HG02852 (cell line): ENCODE results near the gene MAP1A.

Experiments
- ATAC-seq: cut with Tn5 transposase; IDR thresholded peaks from one replicate; pipeline ENCODE4 v1.9.1; 2021; ENCODE audit warnings: mild to moderate bottlenecking, moderate library complexity; ENCODE audit not compliant: unreplicated experiment

The MAP1A gene

GRCh38 chr15:43510200-43511011, 7.0 kb upstream of the MAP1A start:
- peak; percentile 96 for ATAC-seq

DNA sequence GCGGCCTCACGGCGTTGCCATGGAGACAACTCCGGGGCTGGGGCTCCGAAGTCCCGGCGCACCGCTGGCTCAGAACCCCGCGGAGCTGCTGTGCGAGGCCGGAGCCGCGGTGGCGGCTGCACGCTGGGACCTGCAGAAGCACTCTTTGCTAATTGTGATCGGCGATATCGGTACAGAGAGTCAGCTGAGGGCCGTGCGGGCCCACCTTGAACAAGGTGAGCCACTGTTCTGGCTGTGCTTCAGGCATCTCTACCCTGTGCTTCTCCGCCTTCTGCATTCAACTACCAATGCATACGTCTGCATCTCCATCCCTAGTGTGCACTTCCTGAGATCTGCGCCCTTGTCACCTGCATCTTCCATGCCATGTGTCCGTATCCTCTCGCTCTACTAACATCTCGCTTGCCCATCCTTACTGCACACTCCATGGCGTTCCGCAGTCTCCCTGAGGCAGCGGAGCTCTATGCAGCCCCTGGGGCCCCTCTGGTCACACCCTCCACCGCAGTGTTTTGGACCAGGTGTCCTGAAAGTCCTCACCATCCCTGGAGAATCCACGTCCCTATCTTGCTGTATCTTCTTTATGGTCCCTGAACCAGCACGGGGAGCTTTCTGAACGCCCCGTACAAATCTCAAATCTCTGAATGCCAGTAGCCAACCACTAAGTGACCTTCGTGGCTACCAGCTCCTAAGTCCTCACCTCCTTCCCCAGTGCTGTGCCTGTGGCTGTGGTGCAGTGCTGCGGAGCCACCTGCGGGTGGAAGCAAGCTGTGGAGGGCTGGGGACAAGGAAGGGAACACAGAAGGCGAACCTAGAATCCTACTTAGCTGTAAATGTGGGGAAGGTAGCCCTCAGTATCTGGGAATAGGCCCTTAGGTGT, 6.2 kb upstream of the MAP1A start:
- ATAC-seq, result no peak

- ATAC-seq, result no peak
These were observed 3.9 kb upstream of the MAP1A start for GRCh38 chr15:43513550-43513949.

DNA sequence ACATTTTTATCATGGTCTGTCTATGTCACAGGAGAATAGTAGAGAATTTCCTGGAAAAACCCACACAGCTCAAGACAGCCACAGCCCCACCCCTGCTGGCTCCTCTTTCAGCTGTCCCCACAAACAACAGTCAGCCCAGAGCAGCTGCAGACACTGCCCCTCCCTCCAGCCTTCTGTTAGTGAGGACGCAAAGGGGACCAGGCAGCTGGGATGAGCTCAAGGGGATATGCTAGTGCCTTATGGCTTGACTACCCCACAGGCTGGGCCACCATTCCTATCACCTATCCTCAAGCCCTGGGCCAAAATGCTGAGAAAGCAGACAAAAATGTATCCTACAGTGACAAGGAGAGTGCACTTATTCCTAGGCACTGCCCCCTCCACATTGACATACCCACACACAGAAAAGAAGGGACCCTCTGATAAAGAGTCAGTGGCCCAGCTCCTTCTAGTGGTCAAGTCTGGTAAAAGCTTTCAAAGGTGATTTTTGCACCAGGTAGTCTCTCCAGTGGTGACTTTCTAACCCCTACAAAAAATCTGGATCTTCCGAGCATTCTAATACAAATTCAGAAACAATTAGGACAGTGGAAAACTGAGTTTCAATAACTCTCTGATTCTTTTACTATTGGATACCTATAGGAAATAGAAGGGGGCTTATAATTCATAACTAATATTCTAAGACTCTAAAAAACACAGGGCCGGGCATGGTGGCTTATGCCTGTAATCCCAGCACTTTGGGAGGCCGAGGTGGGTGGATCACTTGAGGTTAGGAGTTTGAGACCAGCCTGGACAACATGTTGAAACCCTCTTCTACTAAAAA, 3.0 kb upstream of the MAP1A start:
- no peak for ATAC-seq

GRCh38 chr15:43515741-43516140, 1.7 kb upstream of the MAP1A start:
- no peak for ATAC-seq

- no peak for ATAC-seq
These were observed 1.2 kb upstream of the MAP1A start for GRCh38 chr15:43516185-43516584.

GRCh38 chr15:43516801-43517353, 531 bp upstream of the MAP1A start:
- ATAC-seq, result no peak

- no peak for ATAC-seq
These were observed 871 bp downstream of the MAP1A start for GRCh38 chr15:43518197-43518761.

GRCh38 chr15:43519196-43519595, 1.8 kb downstream of the MAP1A start:
- ATAC-seq, result no peak

DNA sequence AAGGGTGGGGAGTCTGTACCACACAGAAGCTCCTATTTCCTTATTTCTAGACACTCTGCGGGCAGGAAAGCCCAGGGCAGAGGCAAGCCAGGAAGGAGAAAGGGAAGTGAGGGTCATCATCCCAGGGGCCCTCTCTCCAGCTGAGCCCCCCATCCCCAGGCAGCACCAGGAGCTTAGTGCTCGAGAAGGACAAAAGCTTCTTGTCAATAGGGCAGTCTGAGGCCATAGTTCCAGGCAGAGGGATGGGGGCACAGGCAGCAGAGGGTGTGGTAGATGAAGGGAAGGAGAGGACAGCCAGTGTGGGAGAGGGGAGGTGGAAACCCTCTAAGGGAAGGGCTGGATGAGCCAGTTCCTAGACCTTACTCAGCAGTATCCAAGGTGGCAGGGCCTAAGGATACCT, 2.7 kb downstream of the MAP1A start:
- ATAC-seq, result no peak

DNA sequence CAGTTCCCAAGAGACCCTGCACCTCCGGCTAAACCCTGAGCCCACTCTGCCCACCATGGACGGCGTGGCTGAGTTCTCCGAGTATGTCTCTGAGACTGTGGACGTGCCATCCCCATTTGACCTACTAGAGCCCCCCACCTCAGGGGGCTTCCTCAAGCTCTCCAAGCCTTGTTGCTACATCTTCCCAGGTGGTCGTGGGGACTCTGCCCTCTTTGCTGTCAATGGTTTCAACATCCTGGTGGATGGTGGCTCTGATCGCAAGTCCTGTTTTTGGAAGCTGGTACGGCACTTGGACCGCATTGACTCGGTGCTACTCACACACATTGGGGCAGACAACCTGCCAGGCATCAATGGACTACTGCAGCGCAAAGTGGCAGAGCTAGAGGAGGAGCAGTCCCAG, 4.0 kb downstream of the MAP1A start:
- no peak for ATAC-seq

DNA sequence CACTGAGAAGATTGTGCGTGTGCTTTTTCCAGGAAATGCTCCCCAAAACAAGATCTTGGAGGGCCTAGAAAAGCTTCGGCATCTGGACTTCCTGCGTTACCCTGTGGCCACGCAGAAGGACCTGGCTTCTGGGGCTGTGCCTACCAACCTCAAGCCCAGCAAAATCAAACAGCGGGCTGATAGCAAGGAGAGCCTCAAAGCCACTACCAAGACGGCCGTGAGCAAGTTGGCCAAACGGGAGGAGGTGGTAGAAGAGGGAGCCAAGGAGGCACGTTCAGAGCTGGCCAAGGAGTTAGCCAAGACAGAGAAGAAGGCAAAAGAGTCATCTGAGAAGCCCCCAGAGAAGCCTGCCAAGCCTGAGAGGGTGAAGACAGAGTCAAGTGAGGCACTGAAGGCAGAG, 4.8 kb downstream of the MAP1A start:
- ATAC-seq, result no peak

DNA sequence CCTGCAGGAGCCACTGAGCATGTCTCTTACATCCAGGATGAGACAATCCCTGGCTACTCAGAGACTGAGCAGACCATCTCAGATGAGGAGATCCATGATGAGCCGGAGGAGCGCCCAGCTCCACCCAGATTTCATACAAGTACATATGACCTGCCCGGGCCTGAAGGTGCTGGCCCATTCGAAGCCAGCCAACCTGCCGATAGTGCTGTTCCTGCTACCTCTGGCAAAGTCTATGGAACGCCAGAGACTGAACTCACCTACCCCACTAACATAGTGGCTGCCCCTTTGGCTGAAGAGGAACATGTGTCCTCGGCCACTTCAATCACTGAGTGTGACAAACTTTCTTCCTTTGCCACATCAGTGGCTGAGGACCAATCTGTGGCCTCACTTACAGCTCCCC, 6.2 kb downstream of the MAP1A start:
- ATAC-seq, result no peak

DNA sequence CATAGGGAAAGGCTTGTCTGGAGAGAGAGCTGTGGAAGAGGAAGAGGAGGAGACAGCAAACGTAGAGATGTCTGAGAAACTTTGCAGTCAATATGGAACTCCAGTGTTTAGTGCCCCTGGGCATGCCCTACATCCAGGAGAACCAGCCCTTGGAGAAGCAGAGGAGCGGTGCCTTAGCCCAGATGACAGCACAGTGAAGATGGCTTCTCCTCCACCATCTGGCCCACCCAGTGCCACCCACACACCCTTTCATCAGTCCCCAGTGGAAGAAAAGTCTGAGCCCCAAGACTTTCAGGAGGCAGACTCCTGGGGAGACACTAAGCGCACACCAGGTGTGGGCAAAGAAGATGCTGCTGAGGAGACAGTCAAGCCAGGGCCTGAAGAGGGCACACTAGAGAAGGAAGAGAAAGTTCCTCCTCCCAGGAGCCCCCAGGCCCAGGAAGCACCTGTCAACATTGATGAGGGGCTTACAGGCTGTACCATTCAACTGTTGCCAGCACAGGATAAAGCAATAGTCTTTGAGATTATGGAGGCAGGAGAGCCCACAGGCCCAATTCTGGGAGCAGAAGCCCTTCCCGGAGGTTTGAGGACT, 6.9 kb downstream of the MAP1A start:
- ATAC-seq, result no peak

DNA sequence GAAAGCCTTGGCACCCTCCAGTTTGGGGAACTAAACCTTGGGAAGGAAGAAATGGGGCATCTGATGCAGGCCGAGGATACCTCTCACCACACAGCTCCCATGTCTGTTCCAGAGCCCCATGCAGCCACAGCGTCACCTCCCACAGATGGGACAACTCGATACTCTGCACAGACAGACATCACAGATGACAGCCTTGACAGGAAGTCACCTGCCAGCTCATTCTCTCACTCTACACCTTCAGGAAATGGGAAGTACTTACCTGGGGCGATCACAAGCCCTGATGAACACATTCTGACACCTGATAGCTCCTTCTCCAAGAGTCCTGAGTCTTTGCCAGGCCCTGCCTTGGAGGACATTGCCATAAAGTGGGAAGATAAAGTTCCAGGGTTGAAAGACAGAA, 7.7 kb downstream of the MAP1A start:
- no peak for ATAC-seq

DNA sequence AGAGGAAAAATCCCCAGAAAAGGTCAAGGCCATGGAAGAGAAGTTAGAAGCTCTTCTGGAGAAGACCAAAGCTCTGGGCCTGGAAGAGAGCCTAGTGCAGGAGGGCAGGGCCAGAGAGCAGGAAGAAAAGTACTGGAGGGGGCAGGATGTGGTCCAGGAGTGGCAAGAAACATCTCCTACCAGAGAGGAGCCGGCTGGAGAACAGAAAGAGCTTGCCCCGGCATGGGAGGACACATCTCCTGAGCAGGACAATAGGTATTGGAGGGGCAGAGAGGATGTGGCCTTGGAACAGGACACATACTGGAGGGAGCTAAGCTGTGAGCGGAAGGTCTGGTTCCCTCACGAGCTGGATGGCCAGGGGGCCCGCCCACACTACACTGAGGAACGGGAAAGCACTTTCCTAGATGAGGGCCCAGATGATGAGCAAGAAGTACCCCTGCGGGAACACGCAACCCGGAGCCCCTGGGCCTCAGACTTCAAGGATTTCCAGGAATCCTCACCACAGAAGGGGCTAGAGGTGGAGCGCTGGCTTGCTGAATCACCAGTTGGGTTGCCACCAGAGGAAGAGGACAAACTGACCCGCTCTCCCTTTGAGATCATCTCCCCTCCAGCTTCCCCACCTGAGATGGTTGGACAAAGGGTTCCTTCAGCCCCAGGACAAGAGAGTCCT, 9.0 kb downstream of the MAP1A start:
- ATAC-seq, result no peak

DNA sequence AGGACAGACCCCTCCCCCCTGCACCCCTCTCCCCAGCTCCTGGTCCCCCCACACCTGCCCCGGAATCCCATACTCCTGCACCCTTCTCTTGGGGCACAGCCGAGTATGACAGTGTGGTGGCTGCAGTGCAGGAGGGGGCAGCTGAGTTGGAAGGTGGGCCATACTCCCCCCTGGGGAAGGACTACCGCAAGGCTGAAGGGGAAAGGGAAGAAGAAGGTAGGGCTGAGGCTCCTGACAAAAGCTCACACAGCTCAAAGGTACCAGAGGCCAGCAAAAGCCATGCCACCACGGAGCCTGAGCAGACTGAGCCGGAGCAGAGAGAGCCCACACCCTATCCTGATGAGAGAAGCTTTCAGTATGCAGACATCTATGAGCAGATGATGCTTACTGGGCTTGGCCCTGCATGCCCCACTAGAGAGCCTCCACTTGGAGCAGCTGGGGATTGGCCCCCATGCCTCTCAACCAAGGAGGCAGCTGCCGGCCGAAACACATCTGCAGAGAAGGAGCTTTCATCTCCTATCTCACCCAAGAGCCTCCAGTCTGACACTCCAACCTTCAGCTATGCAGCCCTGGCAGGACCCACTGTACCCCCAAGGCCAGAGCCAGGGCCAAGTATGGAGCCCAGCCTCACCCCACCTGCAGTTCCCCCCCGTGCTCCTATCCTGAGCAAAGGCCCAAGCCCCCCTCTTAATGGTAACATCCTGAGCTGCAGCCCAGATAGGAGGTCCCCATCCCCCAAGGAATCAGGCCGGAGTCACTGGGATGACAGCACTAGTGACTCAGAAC, 9.8 kb downstream of the MAP1A start:
- ATAC-seq, result no peak

DNA sequence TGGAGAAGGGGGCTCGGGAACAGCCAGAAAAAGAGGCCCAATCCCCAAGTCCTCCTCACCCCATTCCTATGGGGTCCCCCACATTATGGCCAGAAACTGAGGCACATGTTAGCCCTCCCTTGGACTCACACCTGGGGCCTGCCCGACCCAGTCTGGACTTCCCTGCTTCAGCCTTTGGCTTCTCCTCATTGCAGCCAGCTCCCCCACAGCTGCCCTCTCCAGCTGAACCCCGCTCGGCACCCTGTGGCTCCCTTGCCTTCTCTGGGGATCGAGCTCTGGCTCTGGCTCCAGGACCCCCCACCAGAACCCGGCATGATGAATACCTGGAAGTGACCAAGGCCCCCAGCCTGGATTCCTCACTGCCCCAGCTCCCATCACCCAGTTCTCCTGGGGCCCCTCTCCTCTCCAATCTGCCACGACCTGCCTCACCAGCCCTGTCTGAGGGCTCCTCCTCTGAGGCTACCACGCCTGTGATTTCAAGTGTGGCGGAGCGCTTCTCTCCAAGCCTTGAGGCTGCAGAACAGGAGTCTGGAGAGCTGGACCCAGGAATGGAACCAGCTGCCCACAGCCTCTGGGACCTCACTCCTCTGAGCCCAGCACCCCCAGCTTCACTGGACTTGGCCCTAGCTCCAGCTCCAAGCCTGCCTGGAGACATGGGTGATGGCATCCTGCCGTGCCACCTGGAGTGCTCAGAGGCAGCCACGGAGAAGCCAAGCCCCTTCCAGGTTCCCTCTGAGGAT, 10.6 kb downstream of the MAP1A start:
- no peak for ATAC-seq
